ACHN (cell line): ENCODE measurements around the gene DEPDC1B.
A peak's percentile ranks its signal among the peaks of the same experiment; 100 is the strongest.
"Not testable (repeated sequence)": the region's sequence is repeated elsewhere in the genome, so short reads cannot be mapped to it uniquely, and the experiment has no call there.

Experiments used
- DNase-seq: peaks from one replicate; pipeline ENCODE4 v3.0.0-alpha.2; 2015
- in situ Hi-C: cut with HindIII; loops from 2 replicates; pipeline ENCODE4 v1.10.0; 2017; ENCODE audit warnings: low sequenced_read_pairs, low pct_ligation_motif_present, low pct_unique_long_range_greater_than_20kb

DEPDC1B gene

GRCh38 chr5:60611099-60611740, 88.7 kb downstream of the DEPDC1B start:
- in situ Hi-C loops = no loop called here
- no peak for DNase-seq

GRCh38 chr5:60604771-60605170, 95.2 kb downstream of the DEPDC1B start:
- in situ Hi-C loops = no loop called here
- DNase-seq = no peak

GRCh38 chr5:60598424-60598823, 101.5 kb downstream of the DEPDC1B start:
- DNase-seq = no peak
- in situ Hi-C loops = no loop called here

- DNase-seq = no peak
These were observed 102.2 kb downstream of the DEPDC1B start for GRCh38 chr5:60597572-60598320.

GRCh38 chr5:60594715-60595477, 105.1 kb downstream of the DEPDC1B start:
- no peak for DNase-seq
- in situ Hi-C loops = no loop called here

More at GRCh38 chr5:60597572-60598320, 102.2 kb downstream of the DEPDC1B start:
- in situ Hi-C loops = no loop called here

- in situ Hi-C loops = no loop called here
- no peak for DNase-seq
These were observed 109.8 kb downstream of the DEPDC1B start for GRCh38 chr5:60590172-60590571.

- DNase-seq, in situ Hi-C loops: not testable (repeated sequence)
These were observed 112.7 kb downstream of the DEPDC1B start for GRCh38 chr5:60587312-60587711.

GRCh38 chr5:60586307-60586901, 113.6 kb downstream of the DEPDC1B start:
- DNase-seq = peak; percentile 22
- in situ Hi-C loops = no loop called here

- in situ Hi-C loops = no loop called here
- no peak for DNase-seq
These were observed 114.3 kb downstream of the DEPDC1B start for GRCh38 chr5:60585618-60586017.

- DNase-seq = no peak
- in situ Hi-C loops = no loop called here
These were observed 115.7 kb downstream of the DEPDC1B start for GRCh38 chr5:60584304-60584703.

GRCh38 chr5:60583616-60584015, 116.3 kb downstream of the DEPDC1B start:
- no peak for DNase-seq
- in situ Hi-C loops = no loop called here

- in situ Hi-C loops = no loop called here
- DNase-seq = no peak
These were observed 121.7 kb downstream of the DEPDC1B start for GRCh38 chr5:60578315-60578714.

- no peak for DNase-seq
- in situ Hi-C loops = no loop called here
These were observed 122.8 kb downstream of the DEPDC1B start for GRCh38 chr5:60577116-60577515.

GRCh38 chr5:60576425-60576824, 123.5 kb downstream of the DEPDC1B start:
- in situ Hi-C loops = no loop called here
- no peak for DNase-seq

GRCh38 chr5:60568646-60569045, 131.3 kb downstream of the DEPDC1B start:
- no peak for DNase-seq
- in situ Hi-C loops = no loop called here

- in situ Hi-C loops = no loop called here
- no peak for DNase-seq
These were observed 136.2 kb downstream of the DEPDC1B start for GRCh38 chr5:60563696-60564324.

- DNase-seq, in situ Hi-C loops: not testable (repeated sequence)
These were observed 146.7 kb downstream of the DEPDC1B start for GRCh38 chr5:60553291-60553690.

GRCh38 chr5:60551829-60552228, 148.1 kb downstream of the DEPDC1B start:
- no peak for DNase-seq
- in situ Hi-C loops = no loop called here

- DNase-seq = no peak
- in situ Hi-C loops = no loop called here
These were observed 148.7 kb downstream of the DEPDC1B start for GRCh38 chr5:60551250-60551649.
